Measurements from ENCODE around the gene GNG7. TPM values are rescaled to one million over a fixed set of nuclear protein-coding genes. Genes with fewer than 3 reads are reported as not detected.

The GNG7 gene
- total RNA-seq, 1 experiment from 2014 or later: 9.6 TPM

DNA sequence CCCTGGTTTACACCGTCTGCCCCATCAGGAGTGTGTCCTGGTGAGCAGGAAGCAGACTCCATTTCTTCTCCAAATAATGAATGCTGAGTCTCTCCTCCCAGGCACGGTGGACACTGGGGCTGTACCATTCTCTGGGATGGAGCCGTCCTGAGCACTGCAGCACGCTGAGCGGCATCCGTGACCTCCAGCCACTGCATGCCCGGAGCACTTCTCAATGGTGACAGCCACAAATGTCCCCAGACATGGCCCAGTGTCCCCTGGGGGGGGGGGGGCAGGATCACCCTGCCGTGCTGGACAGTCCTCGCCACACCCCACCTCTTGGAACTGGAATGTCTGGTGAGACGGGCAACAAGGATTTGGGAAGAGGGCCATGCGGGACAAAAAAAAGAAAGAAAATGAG is 37.4 kb downstream of the GNG7 start (continued):
- TF ChIP-seq CREB1 (CRISPR knock-in tag; IDR thresholded peaks at IDR 0.05) (no peak), SMAD4 (CRISPR knock-in tag; IDR thresholded peaks at IDR 0.05) (no peak), ZNF317 (CRISPR knock-in tag; IDR thresholded peaks at IDR 0.05; ENCODE audit: borderline replicate concordance, low read depth) (no peak), NFE2L1 (CRISPR knock-in tag; IDR thresholded peaks at IDR 0.05) (no peak), ZNF281 (CRISPR knock-in tag; IDR thresholded peaks at IDR 0.05) (no peak), ZBTB21 (CRISPR knock-in tag; IDR thresholded peaks at IDR 0.05; ENCODE audit: borderline replicate concordance) (no peak)
- TF ChIP-seq, protein P1, sequence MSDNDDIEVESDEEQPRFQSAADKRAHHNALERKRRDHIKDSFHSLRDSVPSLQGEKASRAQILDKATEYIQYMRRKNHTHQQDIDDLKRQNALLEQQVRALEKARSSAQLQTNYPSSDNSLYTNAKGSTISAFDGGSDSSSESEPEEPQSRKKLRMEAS (CRISPR knock-in tag; IDR thresholded peaks at IDR 0.05): no peak

- H3K27ac Mint-ChIP-seq: no peak overlapping the region
- peaks cover 3% of the 10 kb centered on the region for H3K27me3 Mint-ChIP-seq (ENCODE audit: low read depth)
- ATAC-seq (no peak), DNase-seq (ENCODE audit: low spot score) (no peak)
- H3K36me3 Mint-ChIP-seq: peaks cover 17% of the 10 kb centered on the region
- peaks cover 25% of the 10 kb centered on the region for H3K9me3 Mint-ChIP-seq
- H3K4me1 Mint-ChIP-seq: 0 out of 2 replicates have a peak, but pooled peaks cover 3% of the 10 kb centered on the region
- no peak overlapping the region for H3K4me3 Mint-ChIP-seq
- ChIA-PET CTCF (no interaction called here), POLR2A (no interaction called here)
- TF ChIP-seq ZNF423 (CRISPR knock-in tag; IDR thresholded peaks at IDR 0.05) (no peak), SOX15 (CRISPR knock-in tag; IDR thresholded peaks at IDR 0.05) (no peak), NR2C2 (CRISPR knock-in tag; IDR thresholded peaks at IDR 0.05) (no peak), FOXP1 (CRISPR knock-in tag; IDR thresholded peaks at IDR 0.05; ENCODE audit: borderline replicate concordance) (no peak), TP53 (CRISPR knock-in tag; IDR thresholded peaks at IDR 0.05) (no peak), ZNF671 (CRISPR knock-in tag; IDR thresholded peaks at IDR 0.05) (no peak), RORB (CRISPR knock-in tag; IDR thresholded peaks at IDR 0.05) (no peak)
- TF ChIP-seq, protein P2, sequence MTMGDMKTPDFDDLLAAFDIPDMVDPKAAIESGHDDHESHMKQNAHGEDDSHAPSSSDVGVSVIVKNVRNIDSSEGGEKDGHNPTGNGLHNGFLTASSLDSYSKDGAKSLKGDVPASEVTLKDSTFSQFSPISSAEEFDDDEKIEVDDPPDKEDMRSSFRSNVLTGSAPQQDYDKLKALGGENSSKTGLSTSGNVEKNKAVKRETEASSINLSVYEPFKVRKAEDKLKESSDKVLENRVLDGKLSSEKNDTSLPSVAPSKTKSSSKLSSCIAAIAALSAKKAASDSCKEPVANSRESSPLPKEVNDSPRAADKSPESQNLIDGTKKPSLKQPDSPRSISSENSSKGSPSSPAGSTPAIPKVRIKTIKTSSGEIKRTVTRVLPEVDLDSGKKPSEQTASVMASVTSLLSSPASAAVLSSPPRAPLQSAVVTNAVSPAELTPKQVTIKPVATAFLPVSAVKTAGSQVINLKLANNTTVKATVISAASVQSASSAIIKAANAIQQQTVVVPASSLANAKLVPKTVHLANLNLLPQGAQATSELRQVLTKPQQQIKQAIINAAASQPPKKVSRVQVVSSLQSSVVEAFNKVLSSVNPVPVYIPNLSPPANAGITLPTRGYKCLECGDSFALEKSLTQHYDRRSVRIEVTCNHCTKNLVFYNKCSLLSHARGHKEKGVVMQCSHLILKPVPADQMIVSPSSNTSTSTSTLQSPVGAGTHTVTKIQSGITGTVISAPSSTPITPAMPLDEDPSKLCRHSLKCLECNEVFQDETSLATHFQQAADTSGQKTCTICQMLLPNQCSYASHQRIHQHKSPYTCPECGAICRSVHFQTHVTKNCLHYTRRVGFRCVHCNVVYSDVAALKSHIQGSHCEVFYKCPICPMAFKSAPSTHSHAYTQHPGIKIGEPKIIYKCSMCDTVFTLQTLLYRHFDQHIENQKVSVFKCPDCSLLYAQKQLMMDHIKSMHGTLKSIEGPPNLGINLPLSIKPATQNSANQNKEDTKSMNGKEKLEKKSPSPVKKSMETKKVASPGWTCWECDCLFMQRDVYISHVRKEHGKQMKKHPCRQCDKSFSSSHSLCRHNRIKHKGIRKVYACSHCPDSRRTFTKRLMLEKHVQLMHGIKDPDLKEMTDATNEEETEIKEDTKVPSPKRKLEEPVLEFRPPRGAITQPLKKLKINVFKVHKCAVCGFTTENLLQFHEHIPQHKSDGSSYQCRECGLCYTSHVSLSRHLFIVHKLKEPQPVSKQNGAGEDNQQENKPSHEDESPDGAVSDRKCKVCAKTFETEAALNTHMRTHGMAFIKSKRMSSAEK (CRISPR knock-in tag; IDR thresholded peaks at IDR 0.05; ENCODE audit: borderline replicate concordance): no peak
- TF ChIP-seq, protein P3, sequence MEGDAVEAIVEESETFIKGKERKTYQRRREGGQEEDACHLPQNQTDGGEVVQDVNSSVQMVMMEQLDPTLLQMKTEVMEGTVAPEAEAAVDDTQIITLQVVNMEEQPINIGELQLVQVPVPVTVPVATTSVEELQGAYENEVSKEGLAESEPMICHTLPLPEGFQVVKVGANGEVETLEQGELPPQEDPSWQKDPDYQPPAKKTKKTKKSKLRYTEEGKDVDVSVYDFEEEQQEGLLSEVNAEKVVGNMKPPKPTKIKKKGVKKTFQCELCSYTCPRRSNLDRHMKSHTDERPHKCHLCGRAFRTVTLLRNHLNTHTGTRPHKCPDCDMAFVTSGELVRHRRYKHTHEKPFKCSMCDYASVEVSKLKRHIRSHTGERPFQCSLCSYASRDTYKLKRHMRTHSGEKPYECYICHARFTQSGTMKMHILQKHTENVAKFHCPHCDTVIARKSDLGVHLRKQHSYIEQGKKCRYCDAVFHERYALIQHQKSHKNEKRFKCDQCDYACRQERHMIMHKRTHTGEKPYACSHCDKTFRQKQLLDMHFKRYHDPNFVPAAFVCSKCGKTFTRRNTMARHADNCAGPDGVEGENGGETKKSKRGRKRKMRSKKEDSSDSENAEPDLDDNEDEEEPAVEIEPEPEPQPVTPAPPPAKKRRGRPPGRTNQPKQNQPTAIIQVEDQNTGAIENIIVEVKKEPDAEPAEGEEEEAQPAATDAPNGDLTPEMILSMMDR (IDR thresholded peaks at IDR 0.05): no peak
- TF ChIP-seq, protein P4, sequence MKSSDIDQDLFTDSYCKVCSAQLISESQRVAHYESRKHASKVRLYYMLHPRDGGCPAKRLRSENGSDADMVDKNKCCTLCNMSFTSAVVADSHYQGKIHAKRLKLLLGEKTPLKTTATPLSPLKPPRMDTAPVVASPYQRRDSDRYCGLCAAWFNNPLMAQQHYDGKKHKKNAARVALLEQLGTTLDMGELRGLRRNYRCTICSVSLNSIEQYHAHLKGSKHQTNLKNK (CRISPR knock-in tag; IDR thresholded peaks at IDR 0.05): no peak
These were observed 38.4 kb downstream of the GNG7 start for GRCh38 chr19:2663920-2664571.

Data from WTC11 (cell line).